Measurements from ENCODE around the gene TMEM222. TPM values are rescaled to one million over a fixed set of nuclear protein-coding genes. Genes with fewer than 3 reads are reported as not detected.
"Not testable (repeated sequence)": the region's sequence is repeated elsewhere in the genome, so short reads cannot be mapped to it uniquely, and the experiment has no call there.

Gene TMEM222
- total RNA-seq, 1 donor from 2014 or later, result 22.3 TPM

DNA sequence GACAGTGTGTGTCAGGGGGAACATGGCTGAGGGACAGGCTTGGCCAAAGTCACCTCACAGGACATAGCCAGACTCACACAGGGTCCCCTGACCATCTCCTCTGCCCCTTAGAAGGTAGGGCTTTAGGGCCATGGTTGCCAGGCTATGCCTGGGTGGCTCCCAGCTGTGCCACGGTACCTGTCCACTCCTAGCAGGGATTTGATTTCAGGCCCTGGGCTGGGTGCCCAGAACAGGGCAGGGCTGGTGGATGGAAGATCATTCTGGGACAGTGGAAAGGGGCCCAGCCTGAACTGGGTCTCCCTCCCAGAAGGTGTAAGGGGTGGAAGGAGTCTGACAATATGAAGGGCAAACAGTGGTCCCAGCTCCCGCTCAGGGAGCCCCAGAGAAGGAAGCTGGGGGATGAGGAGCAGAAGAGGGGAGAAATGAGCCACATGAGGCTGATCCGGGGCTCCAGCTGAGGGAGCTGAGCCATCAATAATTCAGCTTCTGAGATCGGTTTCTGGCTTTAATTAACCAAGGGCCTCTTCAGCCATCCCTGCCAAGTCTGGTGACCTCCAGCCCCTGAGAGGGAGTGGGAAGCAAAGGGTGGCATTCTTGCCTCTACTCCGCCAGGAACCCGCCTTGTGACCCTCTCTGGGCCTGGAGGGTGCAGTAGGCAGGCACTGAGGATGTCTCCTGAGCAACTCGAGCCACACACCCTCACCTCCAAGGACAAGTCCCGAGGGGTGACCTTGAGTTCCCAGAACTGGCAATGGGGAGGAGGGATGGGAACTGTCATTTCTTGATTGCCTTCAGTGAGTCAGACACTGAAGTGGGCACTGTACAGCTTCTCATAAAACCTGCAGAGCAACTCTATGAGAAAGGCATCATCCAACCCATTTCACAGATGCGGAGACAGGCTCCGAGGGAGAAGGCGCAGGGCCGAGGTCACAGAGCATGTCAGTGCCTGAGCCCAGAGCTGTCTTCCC, 59.1 kb downstream of the TMEM222 start:
- no peak for DNase-seq

DNA sequence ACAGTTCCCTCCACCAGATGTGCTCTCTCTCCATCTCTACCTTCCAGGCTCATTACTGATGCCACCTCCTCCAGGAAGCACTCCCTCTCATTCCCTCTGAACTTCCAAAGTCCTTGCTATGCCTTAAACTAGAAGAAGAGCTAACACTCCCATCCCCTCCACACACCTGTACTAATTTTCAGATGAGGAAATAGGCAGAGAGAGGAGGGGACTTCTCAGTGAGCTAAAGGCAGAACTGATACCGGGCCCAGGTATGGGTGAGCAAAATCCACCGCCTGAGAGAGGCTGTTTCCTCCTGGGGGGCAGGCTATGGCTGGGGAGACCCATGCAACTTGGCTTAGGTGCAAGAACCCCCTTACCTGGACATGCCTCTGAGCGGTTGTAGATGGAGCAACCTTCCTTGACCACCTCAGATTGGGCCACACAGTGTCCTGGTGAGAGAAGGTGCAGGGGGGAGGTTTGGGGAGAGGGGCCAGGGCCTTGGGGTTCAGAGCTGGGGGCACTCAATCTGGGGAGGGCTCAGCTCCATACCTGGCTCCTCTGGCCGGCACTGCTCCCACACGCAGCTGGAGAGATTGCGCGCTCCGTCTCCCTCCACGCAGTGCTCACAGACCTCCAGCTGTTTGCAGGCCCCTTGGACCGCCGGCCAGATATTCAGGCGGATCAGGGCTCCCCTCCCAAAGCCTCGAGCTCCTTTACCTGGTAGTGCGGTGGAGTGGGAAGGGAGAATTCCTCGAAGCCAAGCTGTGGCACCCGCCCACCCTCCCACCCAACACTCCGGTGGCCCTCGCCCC, 60.2 kb downstream of the TMEM222 start:
- DNase-seq, result no peak

DNA sequence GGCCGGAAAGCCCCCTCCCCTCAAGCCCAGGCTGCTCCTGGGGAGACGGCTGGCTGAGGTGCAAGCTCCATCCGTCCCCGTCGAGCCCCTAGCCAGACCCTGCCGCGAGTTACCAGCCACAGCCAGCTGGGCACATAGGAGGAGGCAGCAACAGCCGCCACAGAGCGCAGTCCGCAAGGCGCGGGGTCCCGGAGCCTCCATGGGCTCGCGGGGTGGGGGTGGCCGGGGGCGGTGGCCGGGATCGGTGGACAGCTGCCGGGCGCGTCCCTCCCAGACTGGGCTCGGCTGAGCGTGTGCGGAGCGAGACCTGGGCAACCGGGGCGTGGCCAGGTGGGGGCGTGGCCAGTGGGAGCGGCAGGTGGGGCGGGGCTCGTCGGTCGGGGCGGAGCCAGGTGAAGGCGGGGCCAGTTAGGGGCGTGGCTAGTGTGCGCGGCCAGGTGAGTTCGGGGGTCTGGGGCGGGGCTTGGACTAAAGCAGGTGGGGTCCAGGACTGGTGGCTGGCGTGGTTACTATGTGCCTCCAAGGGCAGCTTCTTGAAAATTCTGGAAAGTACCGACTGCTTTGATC, 61.2 kb downstream of the TMEM222 start, which contains the start of gene CD164L2:
Gene CD164L2 (minus strand): TSS at position 295 of the 567 bp plus-strand sequence. CDS start 94 bp downstream, at position 201.
- peak; percentile 34 for DNase-seq

DNA sequence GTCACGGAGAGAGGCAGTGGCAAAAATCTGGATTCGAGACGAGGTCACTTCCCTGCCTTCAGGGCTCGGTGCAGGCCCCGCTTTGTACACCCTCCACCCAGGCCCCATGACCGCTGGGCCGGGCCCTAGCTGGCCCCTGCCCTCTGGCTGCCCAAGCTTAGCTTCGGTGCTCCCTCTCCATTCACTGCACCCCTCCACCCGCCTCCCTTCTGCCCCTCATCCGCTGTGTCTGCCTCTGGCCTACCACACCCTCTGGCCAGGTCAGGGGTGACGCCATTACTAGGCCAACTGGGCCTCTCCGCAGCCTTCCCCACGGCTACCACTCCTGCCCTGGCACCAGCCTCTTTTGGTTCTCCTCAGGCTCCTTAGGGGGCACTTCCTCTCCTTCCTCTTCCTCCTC, 61.7 kb downstream of the TMEM222 start:
- DNase-seq, result no peak

DNA sequence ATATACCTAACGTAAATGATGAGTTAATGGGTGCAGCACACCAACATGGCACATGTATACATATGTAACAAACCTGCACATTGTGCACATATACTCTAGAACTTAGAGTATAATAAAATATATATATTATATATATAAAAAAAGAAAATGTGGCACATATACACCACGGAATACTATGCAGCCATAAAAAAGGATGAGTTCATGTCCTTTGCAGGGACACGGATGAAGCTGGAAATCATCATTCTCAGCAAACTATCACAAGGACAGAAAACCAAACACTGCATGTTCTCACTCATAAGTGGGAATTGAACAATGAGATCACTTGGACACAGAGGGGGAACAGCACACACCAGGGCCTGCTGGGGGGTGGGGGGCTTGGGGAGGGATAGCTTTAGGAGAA, 62.8 kb downstream of the TMEM222 start:
- not testable (repeated sequence) for DNase-seq

Small RNAs within 50 kb of the gene (small RNA-seq; reads per million reads assigned to genes)
- not detected for gene RNU6-48P (ENCODE audit: low replicate concordance)

Other genes starting within 250 kb of the TMEM222 start
- 6.4 TPM for gene SLC9A1, start 167.0 kb upstream of the TMEM222 start, total RNA-seq
- 36.0 TPM for gene WDTC1, start 87.5 kb upstream of the TMEM222 start, total RNA-seq
- gene SYTL1, start 19.9 kb downstream of the TMEM222 start, total RNA-seq, result 23.1 TPM
- gene MAP3K6, start 44.8 kb downstream of the TMEM222 start, total RNA-seq, result 12.9 TPM
- 0.82 TPM for gene FCN3, start 52.7 kb downstream of the TMEM222 start, total RNA-seq
- gene CD164L2, start 61.2 kb downstream of the TMEM222 start, total RNA-seq, result 0.21 TPM
- gene GPR3, start 70.5 kb downstream of the TMEM222 start, total RNA-seq, result 0.41 TPM
- 40.3 TPM for gene WASF2, start 168.0 kb downstream of the TMEM222 start, total RNA-seq

Measured in tongue (tissue), 3 donors.